Embryonic facial prominence (tissue), 1 donor: ENCODE data around the gene C10orf62.

Source experiments
- DNase-seq: peaks from one replicate; pipeline ENCODE4 v3.0.0-alpha.2; 2016; ENCODE audit errors: extremely low spot score

The C10orf62 gene

DNA sequence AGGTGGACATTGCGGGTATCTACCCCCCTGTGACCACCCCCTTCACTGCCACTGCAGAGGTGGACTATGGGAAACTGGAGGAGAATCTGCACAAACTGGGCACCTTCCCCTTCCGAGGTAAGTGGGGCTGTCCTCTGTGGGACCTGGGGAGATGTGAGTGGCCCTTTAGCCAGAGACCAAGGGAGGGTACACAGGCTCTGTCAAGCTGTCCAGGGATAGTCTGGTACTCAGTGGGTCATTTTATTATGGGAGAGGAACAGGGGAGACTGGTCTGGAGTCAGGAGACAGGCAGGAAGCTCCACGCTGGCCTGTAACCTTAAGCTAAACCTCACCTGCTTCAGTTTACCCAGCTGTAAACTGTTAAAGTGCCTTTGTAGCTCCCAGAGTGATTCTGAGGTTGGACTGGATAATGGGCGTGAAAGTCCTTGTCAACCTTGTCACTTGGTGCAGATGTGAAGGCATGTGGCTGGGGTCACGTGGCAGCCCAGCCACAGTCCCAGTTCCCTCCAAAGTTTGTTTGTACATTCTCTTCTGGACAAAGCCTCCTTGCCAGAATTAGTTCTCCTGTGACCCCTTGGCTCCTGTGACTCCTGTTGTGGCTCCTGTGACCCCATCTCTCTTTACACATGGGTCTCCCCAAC, 4.6 kb upstream of the C10orf62 start:
- no peak for DNase-seq

DNA sequence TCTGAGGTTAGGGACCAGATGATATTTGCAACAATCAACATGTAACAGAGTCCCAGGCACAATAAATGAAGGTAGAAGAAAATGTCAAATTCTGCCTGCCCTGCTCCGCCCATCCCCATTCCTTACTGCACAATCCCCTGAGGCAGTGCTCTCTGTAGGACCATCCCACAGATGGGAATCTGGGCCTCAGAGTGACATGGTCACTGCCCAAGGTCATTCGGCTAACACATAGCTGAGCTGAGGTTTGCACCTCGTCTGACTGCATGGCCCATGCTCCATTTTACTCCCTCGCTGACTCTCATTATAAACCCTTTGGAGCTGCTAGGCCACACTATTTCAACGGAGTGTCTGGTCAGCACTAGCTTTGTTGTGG, 4.1 kb upstream of the C10orf62 start:
- no peak for DNase-seq

DNA sequence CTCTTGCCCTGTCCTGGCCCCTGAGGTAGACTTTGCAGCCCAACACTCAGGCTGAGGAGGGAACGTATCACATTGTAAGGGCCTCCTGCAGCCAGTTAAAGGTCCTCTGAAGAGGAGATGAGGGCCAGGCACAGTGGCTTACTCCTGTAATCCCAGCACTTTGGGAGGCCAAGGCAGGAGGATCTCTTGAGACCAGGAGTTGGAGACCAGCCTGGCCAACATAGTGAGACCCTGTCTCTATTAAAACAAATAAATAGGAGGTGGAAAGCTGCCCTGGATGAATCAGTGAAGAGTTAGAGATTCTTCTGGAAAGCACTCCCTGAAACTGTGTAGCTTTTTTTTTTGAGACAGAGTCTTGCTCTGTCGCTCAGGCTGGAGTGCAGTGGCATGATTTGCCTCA, 2.3 kb upstream of the C10orf62 start:
- DNase-seq = no peak

DNA sequence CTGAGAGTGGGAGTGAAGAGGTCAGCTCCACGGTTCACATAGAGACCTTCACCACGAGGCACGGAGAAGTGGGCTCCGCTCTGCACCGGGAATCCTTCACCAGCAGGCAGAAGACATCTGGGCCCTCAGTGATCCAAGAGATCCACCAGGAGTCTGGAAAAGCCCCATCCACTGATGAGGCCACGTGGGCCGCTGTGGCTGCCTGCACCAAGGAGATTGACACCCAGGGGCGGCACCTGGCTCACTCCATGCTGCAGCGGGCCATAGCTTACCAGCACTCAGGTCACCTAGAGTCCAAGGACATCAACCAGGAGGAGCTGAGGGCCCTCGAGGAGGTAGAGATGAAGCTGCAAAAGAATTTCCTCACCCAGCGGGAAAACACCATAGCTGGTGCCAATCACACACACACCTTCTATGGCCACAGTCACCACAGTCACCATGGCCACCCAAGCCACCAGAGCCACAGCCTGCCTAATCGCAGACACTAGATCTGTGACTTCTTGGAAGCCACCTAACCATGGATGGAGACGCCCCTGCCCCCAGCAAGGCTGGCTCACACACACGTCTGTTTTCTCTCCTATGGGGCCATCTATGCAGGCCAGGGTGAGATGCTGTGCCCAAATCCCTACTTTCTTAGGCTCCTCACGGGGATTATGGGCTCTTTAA, 694 bp downstream of the C10orf62 start:
- DNase-seq = no peak

DNA sequence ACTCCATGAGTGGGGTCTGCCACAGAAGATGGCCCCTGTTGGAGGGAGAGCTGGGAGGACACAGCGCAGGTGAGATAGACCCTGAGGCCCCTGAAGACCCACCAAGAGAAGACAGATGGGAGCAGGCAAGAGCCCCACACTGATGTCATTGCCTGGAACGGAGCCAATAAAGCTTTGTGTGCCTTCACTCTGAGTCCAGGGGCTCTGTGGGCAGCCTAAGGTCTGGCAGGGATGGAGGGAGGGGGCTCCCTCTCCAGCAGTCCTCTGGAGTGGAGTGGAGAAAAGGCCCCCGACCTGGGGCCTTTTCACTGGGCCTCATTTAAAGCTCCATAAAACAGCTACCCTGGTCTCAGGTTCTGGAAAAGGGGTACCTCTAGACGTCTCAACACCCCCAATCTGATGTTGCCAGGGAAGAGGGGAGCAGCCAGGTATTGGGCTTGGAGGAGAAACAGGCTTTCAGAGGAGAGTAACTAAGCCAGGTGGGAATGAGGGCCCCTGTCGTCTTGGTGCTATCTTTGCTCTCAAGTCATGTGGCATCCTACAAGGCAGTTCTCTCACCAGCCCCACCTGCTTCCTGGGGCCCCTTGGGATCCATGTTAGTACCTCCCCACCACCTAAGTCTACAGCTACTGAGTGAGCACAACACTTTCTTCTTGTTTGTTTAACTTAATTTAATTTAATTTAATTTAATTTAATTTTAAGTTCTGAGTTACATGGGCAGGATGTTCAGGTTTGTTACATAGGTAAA, 1.4 kb downstream of the C10orf62 start:
- no peak for DNase-seq

DNA sequence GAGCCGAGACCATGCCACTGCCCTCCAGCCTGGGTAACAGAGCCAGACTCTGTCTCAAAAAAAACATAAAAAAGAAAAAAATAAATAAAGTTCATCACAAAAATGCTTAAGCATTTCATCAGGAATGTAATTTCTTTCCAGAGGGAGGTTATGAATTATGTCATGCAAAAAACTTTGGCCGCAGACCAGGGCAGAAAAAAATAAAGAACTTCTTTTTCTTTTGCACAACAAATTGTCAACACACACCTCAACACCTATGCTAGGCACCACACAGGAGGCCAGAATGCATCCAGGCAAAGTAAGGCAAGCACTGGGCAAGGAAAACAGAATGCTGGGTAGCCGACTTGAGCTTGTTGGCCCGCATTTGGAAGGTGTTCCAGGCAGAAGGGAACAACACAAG, 3.9 kb downstream of the C10orf62 start:
- DNase-seq = no peak

DNA sequence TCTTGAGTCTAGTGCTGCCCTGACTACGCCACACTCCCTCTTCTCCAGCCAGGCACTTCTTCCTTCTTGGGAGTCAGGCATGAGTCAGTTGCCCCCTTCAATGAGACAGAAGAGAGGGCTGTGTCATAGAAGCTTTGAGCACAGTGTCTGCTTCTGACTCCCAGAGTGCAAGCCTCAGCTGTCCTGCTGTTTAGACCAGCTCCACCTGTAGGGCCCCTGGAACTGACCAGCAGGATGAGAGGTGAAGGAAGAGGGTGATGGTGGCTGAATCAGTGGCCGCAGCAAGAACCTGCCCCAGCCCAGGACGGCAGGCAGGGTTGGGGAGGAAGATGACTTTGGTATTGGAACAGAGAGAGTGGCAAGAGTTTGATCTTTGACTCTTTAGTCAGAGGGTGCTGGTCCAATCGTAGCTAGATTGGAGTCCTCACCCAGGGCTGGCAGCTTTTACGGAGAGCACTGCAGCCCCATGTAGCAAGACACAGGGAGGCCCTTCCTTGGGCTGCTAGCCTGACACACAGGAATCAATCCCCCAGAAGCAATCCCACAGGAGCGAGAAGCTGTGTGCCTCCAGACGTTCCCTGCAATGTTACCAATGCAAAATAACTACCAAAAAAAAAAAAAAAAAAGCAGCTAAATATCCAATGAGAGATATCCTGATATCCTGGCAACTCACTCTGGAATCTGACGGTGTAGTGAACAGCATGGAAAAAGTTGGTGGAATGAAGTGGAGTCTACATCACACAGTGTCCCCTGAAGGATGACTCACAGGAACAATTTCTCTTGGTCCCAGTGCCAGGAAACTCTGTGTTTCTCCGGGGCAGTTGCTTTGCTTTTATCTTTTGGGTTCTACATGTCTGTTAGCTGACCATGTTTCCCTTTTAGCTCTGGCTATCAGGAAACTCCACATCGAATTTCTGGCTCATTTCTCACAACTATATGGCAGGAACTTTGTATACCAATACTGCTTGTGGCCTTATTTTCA, 6.9 kb downstream of the C10orf62 start:
- no peak for DNase-seq

DNA sequence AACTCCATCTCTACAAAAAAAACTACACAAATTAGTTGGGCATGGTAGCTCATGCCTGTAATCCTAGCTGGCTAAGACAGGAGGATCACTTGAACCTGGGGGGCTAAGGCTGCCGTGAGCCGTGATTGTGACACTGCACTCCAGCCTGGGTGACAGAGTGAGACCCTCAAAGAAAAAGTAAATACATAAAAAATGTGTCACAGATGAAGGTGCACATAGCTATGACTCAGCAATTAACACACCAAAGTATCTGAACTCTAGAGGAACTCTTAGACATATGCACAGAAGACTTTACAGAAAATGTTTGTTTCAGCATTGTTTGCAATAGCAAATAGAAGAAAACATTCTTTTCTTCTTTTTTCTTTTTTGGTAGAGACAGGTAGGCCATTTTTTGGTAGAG, 8.3 kb downstream of the C10orf62 start:
- DNase-seq = no peak

DNA sequence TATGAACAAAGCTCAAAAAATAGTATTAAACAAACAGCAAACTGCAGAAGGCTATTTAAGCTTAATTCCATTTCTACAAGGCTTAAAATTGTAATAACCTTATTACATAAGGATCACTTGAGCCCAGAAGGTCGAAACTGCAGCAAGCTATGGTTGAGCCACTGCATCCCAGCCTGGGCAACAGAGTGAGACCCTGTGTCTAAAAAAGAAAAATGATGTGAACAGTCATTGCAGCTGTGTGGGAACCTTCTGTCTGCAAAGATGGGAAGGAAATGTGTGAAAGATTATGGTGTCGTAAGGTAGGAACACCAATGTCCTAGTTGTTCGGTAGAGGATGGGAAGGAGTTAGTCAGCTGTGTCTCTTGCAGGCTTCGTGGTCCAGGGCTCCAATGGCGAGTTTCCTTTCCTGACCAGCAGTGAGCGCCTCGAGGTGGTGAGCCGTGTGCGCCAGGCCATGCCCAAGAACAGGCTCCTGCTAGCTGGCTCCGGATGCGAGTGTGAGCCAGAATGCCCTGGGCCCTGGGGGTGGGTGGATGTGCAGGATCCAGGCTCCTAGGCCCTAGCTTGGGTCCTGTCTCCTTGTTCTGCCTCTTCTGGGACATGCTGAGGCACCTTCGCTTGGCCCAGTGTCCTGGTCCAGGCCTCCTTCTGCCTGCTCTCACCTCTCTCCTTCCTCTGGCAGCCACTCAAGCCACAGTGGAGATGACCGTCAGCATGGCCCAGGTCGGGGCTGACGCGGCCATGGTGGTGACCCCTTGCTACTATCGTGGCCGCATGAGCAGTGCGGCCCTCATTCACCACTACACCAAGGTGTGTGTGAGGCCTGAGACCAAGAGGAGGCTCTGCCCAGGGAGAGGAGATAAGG, 9.1 kb downstream of the C10orf62 start:
- DNase-seq = no peak

DNA sequence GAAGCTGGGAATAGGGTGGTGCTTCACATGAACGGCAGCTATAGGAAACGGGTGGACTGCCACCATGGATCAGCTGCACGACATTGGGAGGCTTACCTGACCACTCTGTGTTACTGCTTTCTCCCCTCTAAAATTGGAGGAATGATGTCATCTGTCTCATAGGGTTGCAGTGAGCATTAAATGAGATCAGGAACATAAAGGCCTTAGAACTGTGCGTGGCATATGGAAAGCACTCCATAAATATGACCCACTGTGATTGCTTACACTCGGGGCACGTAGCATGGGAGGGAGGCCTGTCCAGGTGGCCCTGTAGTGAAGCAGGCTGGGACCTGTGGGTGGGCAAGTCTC, 9.7 kb downstream of the C10orf62 start:
- no peak for DNase-seq

DNA sequence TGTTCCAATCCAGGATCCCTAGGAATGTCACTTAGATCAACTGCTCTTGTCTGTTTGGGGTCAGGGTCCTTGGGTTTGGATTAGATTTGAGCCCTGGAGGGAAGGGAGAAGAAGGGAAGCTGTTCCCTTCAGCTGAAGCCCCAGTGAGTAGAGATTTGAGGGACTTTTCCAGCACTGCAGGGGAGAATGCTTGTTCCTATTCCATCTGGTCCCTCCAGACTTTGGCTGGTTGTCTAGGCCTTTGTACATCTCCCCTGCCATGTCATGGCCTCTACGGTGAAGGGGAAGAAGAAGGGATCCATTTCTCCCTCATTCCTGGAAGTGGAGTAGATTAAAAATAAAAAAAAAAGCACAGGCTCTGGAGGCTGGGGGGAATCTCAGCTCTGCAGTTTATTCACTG, 11.1 kb downstream of the C10orf62 start:
- no peak for DNase-seq

DNA sequence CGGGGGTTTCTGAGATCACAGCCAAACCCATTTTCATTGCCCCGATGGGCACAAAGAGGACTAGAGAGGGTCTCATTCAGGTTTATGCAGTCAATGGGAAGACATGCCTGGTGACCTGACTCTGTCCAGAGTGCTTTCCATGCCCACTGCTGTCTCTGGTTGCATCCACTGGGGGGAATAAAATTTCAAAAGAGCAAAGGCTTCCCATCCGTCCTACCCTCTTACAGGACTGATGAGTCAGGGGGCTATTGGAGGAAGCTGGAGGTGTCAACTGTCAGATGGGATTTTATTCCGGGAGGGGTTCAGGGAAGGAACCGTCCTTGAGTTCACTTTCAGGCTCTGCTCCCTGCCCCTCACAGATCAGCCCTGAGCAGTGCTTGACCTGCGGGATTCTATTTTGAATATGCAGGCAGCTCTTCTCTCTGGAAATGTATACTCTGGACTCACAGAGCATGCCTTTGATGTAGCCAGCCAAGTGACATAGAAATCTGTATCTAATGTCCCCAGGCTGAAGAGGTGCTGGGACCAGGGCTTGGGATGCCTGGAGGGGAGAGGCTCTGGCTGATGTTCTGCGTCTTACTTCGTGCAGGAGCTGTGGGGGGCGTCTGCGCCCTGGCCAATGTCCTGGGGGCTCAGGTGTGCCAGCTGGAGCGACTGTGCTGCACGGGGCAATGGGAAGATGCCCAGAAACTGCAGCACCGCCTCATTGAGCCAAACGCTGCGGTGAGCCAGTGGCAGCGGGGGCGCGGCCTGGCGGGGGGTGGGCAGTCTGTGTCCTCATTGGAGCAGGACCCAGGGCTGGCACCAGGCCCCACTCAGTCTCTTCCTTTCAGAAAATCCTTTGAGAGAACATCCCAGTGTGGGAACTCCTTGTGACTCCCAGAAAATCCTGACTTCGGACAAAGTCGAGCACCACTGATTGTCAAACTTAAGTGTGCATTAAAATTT, 12.0 kb downstream of the C10orf62 start:
- no peak for DNase-seq

DNA sequence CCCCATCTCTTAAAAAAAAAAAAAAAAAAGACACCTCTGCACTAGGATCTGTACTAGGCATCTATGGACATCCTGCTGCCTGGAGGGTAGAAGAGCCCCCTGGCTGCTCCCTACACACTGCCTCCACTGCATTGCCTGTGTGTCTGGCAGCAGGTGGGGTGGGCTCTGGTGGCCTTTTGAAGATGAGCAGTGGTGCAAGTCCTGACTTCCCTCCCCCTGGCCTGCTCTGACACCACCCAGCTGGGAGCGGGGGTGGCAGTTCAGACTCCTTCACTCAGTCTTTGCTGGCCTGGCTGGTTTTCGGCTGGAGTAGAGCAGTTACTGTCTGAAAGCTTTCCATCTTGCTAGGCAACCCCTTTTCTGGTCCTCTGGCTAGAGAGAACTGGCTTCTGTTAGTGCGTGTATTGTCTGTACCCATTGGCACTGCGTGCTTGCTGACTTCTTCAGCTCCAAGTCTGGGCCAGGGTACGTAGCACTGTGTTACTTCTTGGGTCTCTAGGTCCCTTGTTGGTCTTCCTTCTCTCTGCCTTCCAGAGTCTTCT, 17.6 kb downstream of the C10orf62 start:
- no peak for DNase-seq

DNA sequence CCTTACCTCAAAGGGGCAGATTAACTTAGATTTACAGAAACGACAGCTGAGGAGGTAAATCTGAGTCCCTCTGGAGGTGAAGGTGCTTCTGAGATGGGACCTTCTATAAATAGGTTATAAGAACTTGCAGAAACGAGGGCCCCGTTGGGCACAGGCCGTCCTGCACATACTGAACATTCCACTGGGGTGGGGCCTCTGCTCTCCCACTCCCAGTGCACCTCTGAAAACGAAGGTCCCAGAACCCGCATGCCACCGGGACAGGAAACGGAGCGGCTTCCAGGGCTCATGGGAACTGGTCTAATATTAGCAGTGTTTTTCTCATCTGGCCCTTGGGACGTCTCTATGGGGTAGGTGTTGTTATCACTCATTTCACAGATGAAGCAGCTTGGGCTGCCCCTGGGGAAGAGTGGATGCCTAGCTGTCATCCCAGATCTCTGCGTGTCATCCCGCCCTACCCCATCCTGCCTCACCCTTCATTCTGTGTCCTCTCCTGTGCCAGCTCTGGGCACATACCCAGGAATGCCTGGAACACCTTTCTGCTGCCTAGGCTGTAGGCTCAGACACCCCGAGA, 19.6 kb downstream of the C10orf62 start:
- DNase-seq = no peak

DNA sequence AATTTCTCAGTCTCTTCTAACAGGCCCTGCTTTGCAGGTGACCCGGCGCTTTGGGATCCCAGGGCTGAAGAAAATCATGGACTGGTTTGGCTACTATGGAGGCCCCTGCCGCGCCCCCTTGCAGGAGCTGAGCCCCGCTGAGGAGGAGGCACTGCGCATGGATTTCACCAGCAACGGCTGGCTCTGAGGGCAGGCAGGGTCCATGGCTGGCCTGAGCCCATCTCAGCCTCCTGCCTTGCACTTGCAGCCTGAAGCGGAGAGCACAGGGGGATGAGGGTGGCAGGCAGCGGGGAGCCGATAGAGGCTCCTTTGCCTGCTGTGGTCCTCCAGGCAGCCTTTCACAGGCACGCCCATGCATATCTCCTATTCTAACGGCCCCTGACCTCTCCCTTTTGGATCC, 22.0 kb downstream of the C10orf62 start:
- no peak for DNase-seq

DNA sequence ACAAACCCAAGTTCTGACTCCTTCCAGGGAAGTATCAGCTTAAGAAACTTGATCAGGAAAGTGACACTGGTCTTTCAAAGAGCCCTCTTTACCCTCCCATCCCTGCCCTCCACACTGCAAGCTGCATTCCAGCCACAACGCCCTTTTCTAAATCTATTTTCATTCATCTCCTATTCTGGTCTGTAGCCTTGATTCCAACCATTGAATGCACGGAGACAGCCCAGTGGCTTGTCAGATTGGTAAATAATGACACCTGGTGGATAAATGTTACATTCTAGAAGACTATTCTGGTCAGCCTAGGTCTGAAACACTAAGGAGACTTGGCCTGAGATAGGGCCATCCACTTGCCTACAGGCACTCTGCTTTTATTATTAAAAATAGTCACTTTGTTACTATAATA, 22.9 kb downstream of the C10orf62 start:
- DNase-seq = no peak

DNA sequence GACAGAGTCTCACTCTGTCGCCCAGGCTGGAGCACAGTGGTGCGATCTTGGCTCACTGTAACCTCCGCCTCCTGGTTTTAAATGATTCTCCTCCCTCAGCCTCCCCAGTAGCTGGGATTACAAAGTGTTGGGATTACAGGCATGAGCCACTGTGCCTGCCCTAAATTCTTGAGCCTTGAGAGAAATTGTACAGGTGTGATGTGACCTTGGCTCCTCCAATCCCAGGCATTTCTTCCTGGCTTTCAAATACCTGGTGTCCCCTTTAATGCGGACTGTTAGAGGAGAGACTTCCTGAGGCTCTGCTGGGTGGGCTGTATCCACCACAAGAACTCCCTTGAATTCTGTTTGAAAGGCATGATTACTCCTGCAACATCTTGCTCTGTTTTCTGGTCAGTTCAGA, 28.8 kb downstream of the C10orf62 start:
- DNase-seq = no peak

DNA sequence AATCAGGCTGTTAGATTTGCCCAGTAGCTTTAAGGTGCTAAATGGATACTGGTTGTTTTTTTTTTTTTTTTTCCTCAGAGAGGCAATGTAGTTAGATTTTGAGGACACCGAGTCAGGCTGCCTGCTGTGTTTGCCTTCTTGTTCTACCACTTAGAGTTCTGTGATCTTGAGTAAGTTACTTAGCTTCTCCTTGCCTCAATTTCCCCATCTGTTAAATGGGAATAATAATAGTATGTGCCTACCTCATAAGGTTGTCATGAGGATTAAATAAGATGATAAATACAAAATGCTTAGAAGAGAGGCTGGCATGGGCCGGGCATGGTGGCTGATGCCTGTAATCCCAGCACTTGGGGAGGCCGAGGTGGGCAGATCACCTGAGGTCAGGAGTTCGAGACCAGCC, 29.2 kb downstream of the C10orf62 start:
- DNase-seq = no peak

DNA sequence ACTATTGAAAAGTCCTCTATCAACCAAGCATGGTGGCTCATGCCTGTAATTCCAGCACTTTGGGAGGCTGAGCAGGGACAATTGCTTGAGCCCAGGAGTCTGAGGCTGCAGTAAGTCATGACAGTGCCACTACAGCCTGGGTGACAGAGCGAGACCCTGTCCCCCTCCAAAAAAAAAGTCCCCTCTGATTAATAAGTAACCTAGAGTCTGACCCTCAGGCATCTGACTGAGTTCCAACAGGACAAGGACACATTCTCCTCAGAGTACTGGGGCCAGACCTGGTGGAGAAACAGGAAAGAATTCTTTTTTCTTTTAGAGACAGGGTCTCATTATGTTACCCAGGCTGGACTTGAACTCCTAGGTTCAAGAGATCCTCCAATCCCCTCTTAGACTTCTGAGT, 33.8 kb downstream of the C10orf62 start:
- no peak for DNase-seq
